ENCODE results near the gene MTA1. TPM values are rescaled to one million over a fixed set of nuclear protein-coding genes. Genes with fewer than 3 reads are reported as not detected.

The MTA1 gene
- total RNA-seq, 2 experiments from 2014 or later, result 106 to 115 TPM

- Mint-ChIP-seq H3K4me3 (no peak overlapping the region), H3K4me1 (ENCODE audit: low read depth) (no peaks in the 10 kb centered on the region), H3K36me3 (ENCODE audit: low read depth) (peaks cover 5% of the 10 kb centered on the region), H3K27me3 (ENCODE audit: low read depth) (no peaks in the 10 kb centered on the region), H3K27ac (no peak overlapping the region), H3K9me3 (no peaks in the 10 kb centered on the region)
- no peak for DNase-seq
- intact Hi-C loops (cut with micrococcal nuclease), result no loop called here
- CTCF ChIA-PET, result interaction anchor here (1.0 kb wide), 1 partner anchor 43 kb away, joined by 3 read pairs; no protein-coding TSS in a partner anchor
Observed at GRCh38 chr14:105437723-105438500, 18.3 kb downstream of the MTA1 start.

- Mint-ChIP-seq H3K27me3 (ENCODE audit: low read depth) (no peaks in the 10 kb centered on the region), H3K27ac (no peak overlapping the region), H3K4me3 (no peak overlapping the region), H3K9me3 (no peaks in the 10 kb centered on the region), H3K4me1 (ENCODE audit: low read depth) (no peaks in the 10 kb centered on the region), H3K36me3 (ENCODE audit: low read depth) (peaks cover 5% of the 10 kb centered on the region)
- intact Hi-C loops (cut with micrococcal nuclease), result no loop called here
- DNase-seq, result no peak
- CTCF ChIA-PET, result interaction anchor here (1.0 kb wide), 1 partner anchor 41 kb away, joined by 3 read pairs; no protein-coding TSS in a partner anchor
Observed at GRCh38 chr14:105439179-105439578, 19.6 kb downstream of the MTA1 start.

- CTCF ChIA-PET, result no interaction called here
- DNase-seq, result no peak
- intact Hi-C loops (cut with micrococcal nuclease), result no loop called here
- Mint-ChIP-seq H3K9me3 (no peaks in the 10 kb centered on the region), H3K36me3 (ENCODE audit: low read depth) (peaks cover 5% of the 10 kb centered on the region), H3K27ac (no peak overlapping the region), H3K4me1 (ENCODE audit: low read depth) (no peaks in the 10 kb centered on the region), H3K27me3 (ENCODE audit: low read depth) (no peaks in the 10 kb centered on the region), H3K4me3 (no peak overlapping the region)
Observed at GRCh38 chr14:105439710-105440553, 20.3 kb downstream of the MTA1 start.

DNA sequence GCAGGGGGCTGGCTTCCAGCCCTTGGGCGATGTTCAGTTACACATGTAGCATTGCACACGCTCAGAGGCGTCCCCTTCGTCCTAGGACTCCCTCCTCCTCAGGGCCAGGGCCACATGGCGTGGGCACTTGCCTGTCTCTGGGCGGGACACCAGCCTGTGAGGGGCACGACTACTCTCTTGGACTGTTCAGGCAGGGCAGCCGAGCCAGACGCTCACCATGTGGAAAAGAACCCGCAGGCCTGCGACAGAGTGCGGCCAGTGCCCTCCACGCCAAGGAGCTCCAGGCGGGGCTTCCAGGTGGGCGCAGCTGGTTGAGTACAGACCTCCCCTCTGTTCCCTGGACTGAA is 20.9 kb downstream of the MTA1 start:
- Mint-ChIP-seq H3K9me3 (no peaks in the 10 kb centered on the region), H3K4me1 (ENCODE audit: low read depth) (no peaks in the 10 kb centered on the region), H3K36me3 (ENCODE audit: low read depth) (peaks cover 5% of the 10 kb centered on the region), H3K4me3 (no peak overlapping the region), H3K27me3 (ENCODE audit: low read depth) (no peaks in the 10 kb centered on the region), H3K27ac (no peak overlapping the region)
- DNase-seq, result no peak
- CTCF ChIA-PET, result no interaction called here
- intact Hi-C loops (cut with micrococcal nuclease), result no loop called here

DNA sequence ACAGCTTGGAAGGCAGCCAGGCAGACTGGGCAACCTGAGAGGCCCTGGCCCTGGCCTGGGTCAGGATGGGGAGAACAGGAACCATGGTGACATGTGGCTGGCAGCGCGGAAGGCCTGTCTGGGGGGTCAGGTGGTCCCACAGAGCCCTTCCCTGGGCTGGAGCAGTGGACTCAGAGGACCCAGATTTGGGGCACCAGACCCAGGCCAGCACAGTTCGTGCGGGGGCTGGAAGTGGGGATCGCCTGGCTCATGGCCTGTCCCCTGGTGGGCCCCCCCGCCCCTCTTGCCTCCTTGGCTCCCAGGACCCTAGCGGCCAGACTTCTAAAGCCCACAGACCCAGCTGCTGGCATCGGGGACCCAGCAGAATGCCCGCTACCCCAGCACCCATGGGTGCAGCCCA is 21.4 kb downstream of the MTA1 start:
- Mint-ChIP-seq H3K27me3 (ENCODE audit: low read depth) (no peaks in the 10 kb centered on the region), H3K4me3 (no peak overlapping the region), H3K27ac (no peak overlapping the region), H3K9me3 (no peaks in the 10 kb centered on the region), H3K36me3 (ENCODE audit: low read depth) (peaks cover 4% of the 10 kb centered on the region), H3K4me1 (ENCODE audit: low read depth) (no peaks in the 10 kb centered on the region)
- no peak for DNase-seq
- CTCF ChIA-PET, result no interaction called here
- intact Hi-C loops (cut with micrococcal nuclease), result no loop called here

GRCh38 chr14:105442125-105442524 is 22.5 kb downstream of the MTA1 start:
- no peak for DNase-seq
- Mint-ChIP-seq H3K27me3 (ENCODE audit: low read depth) (no peaks in the 10 kb centered on the region), H3K4me3 (no peak overlapping the region), H3K36me3 (ENCODE audit: low read depth) (peaks cover 4% of the 10 kb centered on the region), H3K9me3 (no peaks in the 10 kb centered on the region), H3K27ac (no peak overlapping the region), H3K4me1 (ENCODE audit: low read depth) (no peaks in the 10 kb centered on the region)
- CTCF ChIA-PET, result no interaction called here
- intact Hi-C loops (cut with micrococcal nuclease), result no loop called here

- Mint-ChIP-seq H3K9me3 (no peaks in the 10 kb centered on the region), H3K27ac (no peak overlapping the region), H3K4me1 (ENCODE audit: low read depth) (no peaks in the 10 kb centered on the region), H3K4me3 (no peak overlapping the region), H3K36me3 (ENCODE audit: low read depth) (peaks cover 4% of the 10 kb centered on the region), H3K27me3 (ENCODE audit: low read depth) (no peaks in the 10 kb centered on the region)
- no peak for DNase-seq
- intact Hi-C loops (cut with micrococcal nuclease), result no loop called here
- CTCF ChIA-PET, result no interaction called here
Observed at GRCh38 chr14:105442834-105443233, 23.2 kb downstream of the MTA1 start.

DNA sequence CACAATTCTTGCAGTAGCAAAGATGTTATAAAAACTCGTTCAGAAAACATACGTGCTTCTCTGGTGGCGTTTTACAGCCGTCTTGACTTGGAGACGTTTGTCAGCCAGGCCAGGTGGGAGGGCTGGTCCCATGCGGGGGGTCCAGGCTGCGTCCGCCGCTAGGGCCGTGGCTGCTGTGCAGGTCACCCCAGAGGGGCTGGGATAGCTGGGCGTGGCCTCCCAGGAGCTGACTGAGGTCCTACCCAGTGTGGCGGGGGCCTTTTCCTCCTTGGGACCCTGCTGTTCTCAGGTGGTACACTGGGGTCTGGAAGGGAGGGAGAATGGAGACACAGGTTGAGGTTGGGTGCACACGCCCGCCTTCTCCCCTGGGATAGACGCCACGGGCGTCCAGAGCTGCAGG is 25.2 kb downstream of the MTA1 start:
- H3K9me3 Mint-ChIP-seq, result no peaks in the 10 kb centered on the region
- no peak overlapping the region for H3K27ac Mint-ChIP-seq
- CTCF ChIA-PET, result no interaction called here
- no peaks in the 10 kb centered on the region for H3K4me1 Mint-ChIP-seq (ENCODE audit: low read depth)
- intact Hi-C loops (cut with micrococcal nuclease), result no loop called here
- no peak for DNase-seq
- no peak overlapping the region for H3K4me3 Mint-ChIP-seq
- no peaks in the 10 kb centered on the region for H3K27me3 Mint-ChIP-seq (ENCODE audit: low read depth)
- H3K36me3 Mint-ChIP-seq (ENCODE audit: low read depth), result peaks cover 4% of the 10 kb centered on the region

- Mint-ChIP-seq H3K27ac (no peak overlapping the region), H3K36me3 (ENCODE audit: low read depth) (peaks cover 4% of the 10 kb centered on the region), H3K27me3 (ENCODE audit: low read depth) (no peaks in the 10 kb centered on the region), H3K9me3 (no peaks in the 10 kb centered on the region), H3K4me1 (ENCODE audit: low read depth) (no peaks in the 10 kb centered on the region), H3K4me3 (no peak overlapping the region)
- no peak for DNase-seq
- intact Hi-C loops (cut with micrococcal nuclease), result no loop called here
- CTCF ChIA-PET, result no interaction called here
Observed at GRCh38 chr14:105445290-105445689, 25.7 kb downstream of the MTA1 start.

- no peaks in the 10 kb centered on the region for H3K9me3 Mint-ChIP-seq
Observed at GRCh38 chr14:105445901-105446845, 26.5 kb downstream of the MTA1 start.

DNA sequence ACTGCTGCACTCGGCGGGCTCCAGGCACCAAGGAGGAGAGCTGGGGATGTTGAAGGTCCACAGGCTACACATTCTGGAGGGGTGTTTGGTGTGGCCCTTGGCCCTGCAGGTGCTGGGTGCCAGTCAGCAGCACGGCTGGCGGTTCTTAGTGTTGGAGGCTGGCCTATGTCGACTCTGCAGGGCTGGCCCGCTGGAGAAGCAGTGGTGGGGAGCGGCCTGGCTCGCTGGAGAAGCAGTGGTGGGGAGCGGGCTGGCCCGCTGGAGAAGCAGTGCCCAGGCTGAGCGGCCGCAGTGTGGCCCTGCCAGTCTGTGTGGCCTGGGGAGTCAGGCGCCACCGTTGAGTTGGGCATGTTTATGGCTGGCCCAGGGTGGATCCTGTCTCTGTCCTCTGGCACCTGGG is 27.3 kb downstream of the MTA1 start:
- intact Hi-C loops (cut with micrococcal nuclease), result no loop called here
- Mint-ChIP-seq H3K9me3 (no peaks in the 10 kb centered on the region), H3K4me1 (ENCODE audit: low read depth) (no peaks in the 10 kb centered on the region), H3K27me3 (ENCODE audit: low read depth) (no peaks in the 10 kb centered on the region), H3K36me3 (ENCODE audit: low read depth) (peaks cover under 1% of the 10 kb centered on the region), H3K4me3 (no peak overlapping the region), H3K27ac (no peak overlapping the region)
- CTCF ChIA-PET, result interaction anchor here (1.6 kb wide), 1 partner anchor 46 kb away, joined by 3 read pairs; no protein-coding TSS in a partner anchor
- DNase-seq, result no peak

More at GRCh38 chr14:105445901-105446845, 26.5 kb downstream of the MTA1 start:
- DNase-seq, result no peak
- intact Hi-C loops (cut with micrococcal nuclease), result no loop called here
- no peaks in the 10 kb centered on the region for H3K4me1 Mint-ChIP-seq (ENCODE audit: low read depth)
- H3K27me3 Mint-ChIP-seq (ENCODE audit: low read depth), result no peaks in the 10 kb centered on the region
- peaks cover 4% of the 10 kb centered on the region for H3K36me3 Mint-ChIP-seq (ENCODE audit: low read depth)
- H3K4me3 Mint-ChIP-seq, result no peak overlapping the region
- CTCF ChIA-PET, result no interaction called here
- H3K27ac Mint-ChIP-seq, result no peak overlapping the region

All from activated naive CD4-positive, alpha-beta T cell treated with anti-CD3 and anti-CD28 coated beads for 36 hours (primary cell).